Sigmoid colon (tissue), 3 donors: Measurements from ENCODE around the gene FGFR4.

ENCODE experiments used
- CTCF ChIP-seq, 4 experiments: fragments of 450-650 bp in 3 of 4; fragments of 200-600 bp in 1 of 4; IDR thresholded peaks; one replicate each; pipeline ENCODE4 v1.5.1; 2016 to 2019; ENCODE audit warnings: antibody characterized with exemption in 4 of 4, mild to moderate bottlenecking in 3 of 4, moderate library complexity in 2 of 4
- POLR2A ChIP-seq, 2 donors: fragments of 450-650 bp; IDR thresholded peaks; one replicate each; pipeline ENCODE4 v1.6.1; 2016; ENCODE audit warnings: antibody characterized with exemption in 2 of 2, mild to moderate bottlenecking in 2 of 2, moderate library complexity in 2 of 2

- no peak for TF ChIP-seq CTCF (IDR thresholded peaks at IDR 0.05)
- TF ChIP-seq POLR2A (IDR thresholded peaks at IDR 0.05): no peak
Observed at GRCh38 chr5:177091232-177091631, 4.5 kb downstream of the FGFR4 start.
